ENCODE data around the gene TENT4B.
"Not testable (repeated sequence)": the region's sequence is repeated elsewhere in the genome, so short reads cannot be mapped to it uniquely, and the experiment has no call there.

Gene TENT4B

DNA sequence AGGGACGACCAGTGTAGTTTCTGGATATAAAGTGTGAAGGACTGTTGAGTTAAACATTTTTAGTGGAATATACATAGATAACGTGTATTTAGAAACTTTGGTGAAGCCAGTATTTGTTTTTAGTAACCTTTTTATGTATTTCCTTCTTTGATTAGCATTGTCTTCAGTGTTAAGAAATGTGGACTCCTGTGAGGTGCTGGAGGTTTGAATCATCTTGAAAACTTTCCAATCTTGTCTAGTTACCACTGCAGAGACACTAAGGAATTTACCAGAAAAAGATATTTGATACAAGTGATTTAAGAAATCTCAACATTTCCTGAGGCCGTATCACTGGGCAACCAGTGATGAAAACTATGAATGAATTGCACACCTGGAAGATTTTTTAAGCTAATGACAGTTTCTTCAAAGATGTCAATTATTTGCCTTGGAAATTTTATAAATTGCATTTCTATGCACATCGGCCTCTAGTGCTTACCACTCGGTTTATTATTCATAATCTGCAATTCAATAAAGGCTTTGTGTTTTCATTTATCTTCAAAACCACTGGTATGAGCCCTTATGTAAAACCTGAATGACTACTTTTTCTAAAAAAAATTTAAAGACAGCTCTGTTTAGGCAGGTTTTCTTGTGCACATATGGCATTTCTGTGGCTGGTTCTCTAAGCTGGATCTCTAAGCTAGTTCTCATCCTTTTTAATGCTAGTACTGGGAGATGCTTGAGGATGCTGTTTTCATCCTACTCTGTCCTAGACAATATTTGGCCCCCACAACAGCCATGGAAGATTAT, 81.9 kb downstream of the TENT4B start:
- no peak for DNase-seq (ENCODE audit: low read depth in 3 of 3)

DNA sequence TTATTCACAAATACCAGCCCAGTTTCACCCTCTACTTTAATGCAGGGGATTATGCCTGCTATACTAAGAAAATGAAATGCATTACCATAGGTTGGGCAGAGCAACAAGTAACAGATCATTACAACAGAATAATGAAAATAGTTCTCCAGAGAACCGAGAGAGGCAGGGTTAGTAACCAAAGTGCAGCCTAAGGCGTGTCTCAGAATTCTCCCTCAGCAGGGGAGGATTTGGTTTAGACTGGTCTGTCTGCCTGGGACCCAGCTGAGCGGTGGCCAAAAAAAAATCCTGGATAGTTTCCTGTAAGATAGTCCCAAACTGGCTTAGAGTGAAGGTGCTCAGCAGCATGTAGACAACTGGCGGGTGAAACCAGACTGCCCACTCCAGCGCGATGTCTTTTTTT, 82.5 kb downstream of the TENT4B start:
- DNase-seq (ENCODE audit: low read depth in 3 of 3): no peak

DNA sequence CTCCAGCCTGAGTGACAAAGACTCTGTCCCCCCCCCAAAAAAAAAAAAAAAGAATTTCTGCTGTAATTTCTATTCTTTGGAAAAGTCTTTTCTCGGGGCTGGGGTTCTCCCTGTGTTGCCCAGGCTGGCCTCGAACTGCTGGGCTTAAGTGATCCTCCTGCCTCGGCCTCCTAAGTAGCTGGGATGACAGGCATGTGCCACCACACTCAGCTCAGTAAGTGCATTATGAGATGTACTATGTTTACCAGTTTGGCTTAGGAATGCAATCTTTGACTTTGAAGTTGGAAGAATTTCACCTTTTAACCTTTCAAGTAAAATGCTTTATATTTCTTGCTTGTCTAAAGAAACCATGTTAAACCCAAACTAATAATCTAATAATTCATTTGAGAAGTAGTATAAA, 85.2 kb downstream of the TENT4B start:
- DNase-seq (ENCODE audit: low read depth in 3 of 3): no peak

DNA sequence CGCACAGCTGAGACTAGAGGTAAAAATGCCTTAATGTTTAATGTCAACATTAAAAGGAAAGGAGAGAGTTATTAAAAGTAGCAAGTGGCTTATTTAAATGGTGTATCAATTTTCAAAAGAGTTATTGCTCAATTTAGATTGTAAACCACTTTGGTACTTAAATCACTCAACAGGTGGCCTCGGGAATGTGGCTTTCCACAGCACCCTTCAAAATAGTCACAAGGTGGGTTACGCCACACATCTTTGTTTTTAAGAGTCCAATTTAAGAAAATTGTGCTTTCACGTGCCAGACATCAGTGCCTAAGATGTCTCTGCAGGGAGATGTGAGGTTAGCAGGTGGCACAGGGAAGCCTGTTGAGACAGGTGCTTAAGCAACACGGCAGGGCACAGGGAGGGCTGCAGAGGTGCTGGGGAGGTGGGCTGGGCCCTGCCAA, 85.8 kb downstream of the TENT4B start:
- DNase-seq (ENCODE audit: low read depth in 3 of 3): no peak

DNA sequence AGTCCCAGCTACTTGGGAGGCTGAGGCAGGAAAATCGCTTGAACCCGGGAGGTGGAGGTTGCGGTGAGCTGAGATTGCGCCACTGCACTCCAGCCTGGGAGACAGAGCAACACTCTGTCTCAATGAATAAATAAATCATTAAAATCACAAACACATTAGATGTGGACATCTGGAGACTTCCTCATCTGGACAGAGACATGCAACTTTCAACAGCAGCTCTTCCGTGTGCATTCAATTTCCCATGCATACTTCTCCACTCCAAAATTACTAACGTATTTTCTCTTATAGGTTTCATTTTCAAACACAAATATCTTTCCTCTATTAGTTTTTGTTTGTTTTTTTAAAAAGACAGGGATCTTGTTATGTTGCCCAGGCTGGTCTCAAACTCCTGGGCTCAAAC, 89.9 kb downstream of the TENT4B start:
- DNase-seq (ENCODE audit: low read depth in 3 of 3): not testable (repeated sequence)

DNA sequence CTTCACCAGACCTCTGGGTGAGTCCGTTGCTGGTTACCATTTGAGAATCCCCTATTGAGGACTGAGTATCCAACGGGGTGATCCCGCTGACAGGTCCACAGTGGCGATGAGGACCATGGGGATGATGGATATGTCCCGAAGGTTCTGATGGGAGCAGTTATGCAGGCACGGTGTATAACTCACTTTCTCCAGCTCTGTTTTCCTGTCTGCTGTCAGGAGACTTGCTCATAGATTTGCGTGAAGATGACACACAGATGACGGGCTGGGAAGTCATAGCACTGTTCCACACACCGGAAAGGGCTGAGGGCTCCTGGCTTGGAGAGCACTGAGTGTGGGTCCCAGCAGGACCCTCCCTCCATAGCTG, 91.0 kb downstream of the TENT4B start:
- no peak for DNase-seq (ENCODE audit: low read depth in 3 of 3)

DNA sequence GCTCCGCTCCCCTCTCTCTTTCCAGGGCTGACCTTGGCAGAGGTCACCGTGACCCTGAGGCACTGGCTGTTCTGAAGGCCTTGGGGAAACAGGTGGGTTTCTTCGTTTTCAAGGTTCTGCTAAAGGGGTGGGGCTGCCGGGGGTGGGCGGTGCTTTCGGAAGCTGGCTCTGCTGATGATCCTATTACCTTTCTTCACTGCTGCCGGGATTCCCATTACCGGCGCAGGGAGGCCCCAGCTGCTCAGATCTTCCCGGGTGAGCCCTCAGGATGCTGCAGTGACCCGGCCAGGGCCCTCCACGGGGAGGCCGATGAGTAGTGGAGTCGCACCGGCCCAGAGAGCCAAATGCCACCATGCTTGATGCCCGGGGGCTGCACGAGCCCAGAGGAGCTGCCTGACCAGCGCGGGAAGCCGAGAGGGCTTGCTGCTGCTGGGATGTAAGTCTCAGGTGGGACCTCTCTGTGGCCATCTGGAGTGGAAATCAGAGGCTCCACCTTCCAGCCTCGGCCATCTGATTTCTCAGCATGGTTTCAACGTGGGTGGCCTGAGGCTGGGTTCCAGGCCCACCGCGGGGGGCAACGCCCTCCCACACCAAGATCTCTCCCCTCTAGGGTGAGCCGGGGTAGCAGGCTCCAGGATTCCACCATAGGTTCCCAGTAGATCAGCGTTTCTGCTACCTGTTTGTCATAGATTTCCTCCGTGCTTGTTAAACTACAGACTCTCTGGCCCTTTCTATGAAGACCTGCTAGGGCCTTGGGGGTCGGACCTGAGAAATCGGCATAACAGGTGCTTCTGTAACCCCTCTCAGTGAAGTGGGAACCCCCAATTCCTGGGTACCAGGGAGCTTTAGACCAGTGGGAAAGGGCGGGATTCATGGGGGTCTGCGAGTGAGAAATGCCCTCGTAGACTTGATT, 91.7 kb downstream of the TENT4B start:
- no peak for DNase-seq (ENCODE audit: low read depth in 3 of 3)

DNA sequence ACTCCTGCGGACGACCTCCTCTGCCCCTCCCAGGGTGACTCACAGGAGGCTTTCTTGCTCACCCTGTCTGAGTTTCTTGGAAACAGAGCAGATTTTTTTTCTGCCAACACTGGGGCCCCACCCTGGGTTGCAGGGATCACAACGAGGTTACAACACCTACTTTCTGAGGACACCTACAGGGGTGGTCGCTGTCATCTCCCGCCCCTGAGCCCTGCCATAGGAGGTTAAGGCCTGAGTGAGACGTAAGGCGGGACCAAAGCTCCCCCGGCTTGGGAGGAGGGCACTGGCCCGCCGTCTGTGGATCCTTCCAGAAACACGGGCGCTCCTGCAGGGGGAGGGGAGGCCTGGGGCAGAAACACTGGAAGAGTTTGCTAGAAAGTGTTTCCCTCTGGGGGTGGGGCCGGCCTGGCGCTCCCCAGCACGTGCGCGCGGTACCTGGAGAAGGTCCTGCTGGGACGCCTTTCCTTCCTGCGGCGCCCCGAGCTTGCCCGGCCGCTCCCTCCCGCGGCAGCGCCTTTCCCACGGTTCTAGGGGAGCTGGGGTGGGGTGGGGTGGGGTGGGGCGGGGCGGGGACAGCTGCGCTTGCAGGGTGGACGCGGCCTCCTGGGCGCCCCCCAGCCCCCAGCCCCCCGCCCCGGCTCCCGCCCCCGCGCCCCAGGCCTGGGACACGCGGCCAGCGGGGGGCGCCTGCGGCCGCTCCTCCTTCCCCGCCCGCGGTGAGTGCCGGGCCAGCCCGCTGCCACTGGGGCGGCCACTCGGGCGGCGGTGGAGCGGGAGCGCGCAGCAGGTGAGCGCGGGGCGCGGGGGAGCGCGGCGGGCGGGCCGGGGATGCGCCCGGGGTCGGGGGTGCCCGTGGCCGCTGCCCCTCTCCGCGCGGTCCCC, 92.6 kb downstream of the TENT4B start:
- DNase-seq (ENCODE audit: low read depth in 3 of 3): peak in 2 of 3 experiments; percentile 43 to 62

DNA sequence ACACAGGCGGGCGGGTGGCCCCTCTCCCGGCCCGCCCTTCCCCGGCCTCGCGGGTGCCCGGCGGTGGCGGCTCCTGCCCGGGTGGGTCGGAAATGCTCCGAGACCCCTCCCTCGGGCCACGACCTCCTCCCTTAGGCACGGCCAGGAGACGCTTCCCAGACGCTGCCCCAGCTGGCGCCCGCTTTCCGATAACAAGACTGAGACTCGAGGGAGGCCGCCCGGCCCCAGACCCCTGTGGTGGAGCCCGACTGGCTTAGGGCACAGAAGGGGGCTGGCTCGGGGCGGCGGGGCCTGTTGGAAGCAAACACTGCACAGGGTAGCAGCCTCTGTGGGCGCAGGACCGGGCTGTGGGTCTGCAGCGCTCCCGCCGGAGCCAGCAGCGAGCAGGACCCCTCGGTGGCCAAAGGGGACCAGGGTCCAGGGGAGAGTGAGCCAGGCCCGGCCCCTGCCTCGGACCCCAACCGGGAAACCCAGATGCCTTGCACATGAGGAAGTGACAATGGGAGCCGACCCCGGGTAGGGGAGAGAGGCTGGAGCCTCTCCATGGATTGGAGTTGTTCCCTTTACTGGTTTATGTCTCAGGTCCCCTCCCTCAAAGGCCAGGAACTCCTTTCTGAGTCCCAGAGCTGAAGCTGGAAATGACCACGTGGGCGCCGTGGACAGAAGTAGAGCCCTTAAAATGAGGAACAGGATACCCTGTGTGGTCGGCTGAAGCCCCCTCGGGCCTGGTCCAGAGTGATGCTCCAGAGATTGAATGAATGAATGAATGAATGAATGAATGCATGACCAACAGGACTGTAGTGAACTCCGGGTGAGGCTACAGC, 93.4 kb downstream of the TENT4B start:
- DNase-seq (ENCODE audit: low read depth in 3 of 3): no peak

DNA sequence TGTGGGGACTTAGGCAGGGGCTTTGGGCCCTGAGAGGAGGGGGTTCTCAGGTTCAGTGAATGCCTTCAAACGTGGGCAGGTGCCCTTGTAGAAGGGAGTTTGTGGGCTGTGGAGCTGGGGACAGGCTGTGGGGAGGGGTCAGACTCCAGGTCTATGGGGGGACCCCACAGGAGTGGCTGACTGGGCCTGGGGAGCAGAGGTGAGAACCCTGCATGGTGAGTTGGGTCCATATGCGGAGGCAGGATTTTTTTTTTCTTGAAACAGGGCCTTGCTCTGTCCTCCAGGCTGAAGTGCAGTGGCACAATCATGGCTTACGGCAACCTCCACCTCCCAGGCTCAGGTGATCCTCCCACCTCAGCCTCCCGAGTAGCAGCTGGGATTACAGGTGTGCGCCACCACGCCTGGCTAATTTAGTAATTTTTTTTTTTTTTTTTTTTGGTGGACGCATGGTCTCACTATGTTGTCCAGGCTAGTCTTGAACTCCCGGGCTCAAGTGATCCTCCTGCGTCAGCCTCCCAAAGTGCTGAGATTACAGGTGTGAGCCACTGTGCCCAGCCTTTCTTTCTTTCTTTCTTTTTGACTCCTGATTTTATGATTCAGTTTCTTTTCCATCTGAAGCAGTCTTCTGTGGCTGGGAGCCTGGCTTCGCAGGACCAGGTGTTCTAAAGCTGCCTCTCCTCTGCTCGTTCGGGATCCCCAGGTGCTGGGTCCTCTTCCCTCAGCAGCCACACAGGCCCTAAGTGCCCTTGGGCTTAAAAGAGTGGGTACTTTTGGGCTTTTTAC, 94.2 kb downstream of the TENT4B start:
- DNase-seq (ENCODE audit: low read depth in 3 of 3): no peak

DNA sequence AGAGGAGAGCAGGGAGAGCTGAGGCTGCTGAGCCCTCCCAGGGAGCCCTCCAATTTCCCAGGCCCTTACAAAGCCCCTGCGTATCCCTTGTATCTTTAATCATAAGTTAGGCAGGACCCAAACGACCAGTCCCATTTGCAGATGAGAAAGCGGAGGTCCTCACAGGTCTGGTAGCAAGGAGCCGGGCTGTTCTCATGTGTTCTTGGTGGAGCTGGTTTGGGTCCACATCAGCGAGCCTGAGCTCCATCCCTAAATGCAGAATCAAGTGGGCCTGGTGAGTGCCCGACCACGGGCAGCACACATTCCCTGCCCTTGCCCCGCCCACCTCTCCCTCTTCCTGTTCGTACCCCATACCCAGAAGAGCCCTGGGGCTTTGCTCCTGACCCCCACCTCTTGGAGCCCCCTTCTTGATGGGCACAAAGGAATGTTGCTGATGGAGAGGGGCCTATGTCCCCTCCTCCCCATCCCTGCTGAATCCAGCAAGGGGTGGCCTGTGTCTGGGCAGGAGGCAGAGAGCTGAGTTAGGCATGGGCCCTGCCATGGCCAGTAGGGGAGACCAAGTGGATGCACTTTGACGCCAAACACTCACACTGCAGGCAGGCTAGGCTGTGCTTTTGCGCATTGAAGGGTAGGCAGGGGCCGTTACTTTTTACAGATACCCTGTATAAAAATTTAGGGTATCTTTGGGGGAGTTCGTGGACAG, 95.0 kb downstream of the TENT4B start:
- no peak for DNase-seq (ENCODE audit: low read depth in 3 of 3)

DNA sequence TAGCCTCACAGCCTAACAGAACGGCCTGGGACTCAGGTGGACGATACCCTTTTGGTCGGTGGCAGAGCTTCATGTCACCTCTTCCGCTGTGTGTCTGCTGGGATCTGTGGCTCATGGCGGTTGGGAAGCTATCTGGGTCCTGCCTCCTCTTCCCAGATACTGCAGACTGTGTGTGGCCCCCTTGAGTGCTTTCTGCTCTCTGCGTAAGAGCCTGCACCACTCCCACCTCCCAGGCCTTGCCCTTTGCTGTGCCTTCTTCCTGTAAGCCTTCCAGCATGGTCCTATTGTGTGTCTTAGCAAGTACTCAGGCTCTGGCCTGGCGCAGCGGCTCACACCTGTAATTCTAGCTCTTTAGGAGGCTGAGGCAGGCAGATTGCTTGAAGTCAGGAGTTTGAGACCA, 95.7 kb downstream of the TENT4B start:
- DNase-seq (ENCODE audit: low read depth in 3 of 3): no peak

DNA sequence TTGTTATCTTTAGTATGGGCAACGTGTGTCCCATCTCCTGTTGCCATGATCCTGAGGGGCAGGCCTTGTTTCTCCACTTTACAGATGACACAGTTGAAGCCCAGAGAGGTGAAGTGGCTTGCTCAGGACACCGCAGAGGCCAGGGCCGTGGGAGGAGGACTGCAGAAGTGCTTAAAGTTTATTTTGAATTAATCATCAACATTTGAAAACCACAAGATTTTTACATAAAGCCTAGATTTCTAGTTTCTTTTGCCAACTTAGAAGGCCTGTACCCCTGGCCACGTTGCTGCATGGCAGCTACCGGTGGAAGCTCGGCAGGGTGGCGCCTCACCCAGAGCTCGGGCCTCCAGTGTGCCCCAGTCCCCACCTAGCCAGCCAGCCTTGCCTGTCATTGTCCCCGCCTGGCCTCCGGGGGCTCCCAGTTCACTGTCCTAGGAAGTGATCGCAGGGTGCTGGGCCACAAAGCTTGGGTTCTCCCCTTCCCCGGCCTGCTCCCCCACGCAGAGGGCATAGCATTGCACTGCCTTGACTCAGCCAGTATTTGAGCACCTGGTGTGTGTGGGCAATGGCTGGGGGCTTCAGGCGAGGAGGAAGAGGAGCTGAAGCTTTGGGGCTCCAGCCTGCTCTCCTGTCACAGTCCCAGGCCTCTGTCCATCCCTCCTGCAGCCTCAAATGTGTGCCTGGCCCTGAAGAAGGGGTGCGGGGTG, 98.4 kb downstream of the TENT4B start:
- DNase-seq (ENCODE audit: low read depth in 3 of 3): no peak

DNA sequence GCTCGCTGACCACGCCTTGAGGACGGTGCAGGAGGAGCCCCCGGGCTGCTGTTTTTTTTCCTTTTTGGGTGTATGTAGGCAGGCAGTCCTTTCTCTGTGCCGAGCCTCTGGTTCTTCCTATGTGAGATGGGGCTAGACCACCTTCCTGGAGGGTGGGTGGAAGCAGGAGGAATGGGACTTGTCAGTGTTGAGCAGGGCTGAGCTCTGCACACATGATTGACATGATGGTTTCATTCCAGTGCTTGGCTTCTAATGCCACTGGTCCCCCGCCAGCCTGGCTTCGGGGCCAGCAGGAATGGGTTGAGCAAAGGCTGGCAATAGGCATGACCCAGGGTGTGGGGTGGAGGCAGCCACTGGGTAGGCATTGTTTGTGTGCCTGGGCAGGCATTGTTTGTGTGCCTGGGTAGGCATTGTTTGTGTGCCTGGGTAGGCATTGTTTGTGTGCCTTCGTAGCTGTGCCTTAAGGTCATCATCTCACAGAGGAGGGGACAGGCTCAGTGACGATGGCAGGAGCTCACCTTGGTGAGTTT, 99.0 kb downstream of the TENT4B start:
- DNase-seq (ENCODE audit: low read depth in 3 of 3): no peak

DNA sequence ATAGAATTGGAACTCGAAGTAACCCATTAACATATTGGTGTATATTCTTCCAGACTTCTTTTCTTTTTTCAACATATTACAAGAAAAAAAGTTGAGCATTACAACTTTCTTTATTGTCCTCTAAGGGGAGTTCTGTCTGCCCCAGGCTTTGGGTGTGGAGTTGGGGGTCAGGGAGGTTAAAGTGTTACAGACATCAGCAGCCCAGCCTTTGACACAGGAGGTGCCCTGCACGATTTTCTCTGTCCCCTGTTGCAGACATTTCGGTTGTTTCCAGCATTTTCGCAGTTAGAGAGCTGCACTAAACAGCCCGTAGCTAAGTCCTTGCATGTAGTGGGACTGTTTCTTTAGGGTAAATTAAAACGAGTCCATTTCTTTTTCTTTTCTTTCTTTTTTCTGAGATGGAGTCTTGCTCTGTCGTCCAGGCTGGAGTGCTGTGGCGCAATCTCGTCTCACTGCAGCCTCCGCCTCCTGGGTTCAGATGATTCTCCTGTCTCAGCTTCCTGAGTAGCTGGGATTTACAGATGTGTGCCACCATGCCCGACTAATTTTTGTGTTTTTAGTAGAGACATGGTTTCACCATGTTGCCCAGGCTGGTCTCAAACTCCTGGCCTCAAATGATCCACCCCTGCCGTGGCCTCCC, 99.9 kb downstream of the TENT4B start:
- DNase-seq (ENCODE audit: low read depth in 3 of 3): no peak

DNA sequence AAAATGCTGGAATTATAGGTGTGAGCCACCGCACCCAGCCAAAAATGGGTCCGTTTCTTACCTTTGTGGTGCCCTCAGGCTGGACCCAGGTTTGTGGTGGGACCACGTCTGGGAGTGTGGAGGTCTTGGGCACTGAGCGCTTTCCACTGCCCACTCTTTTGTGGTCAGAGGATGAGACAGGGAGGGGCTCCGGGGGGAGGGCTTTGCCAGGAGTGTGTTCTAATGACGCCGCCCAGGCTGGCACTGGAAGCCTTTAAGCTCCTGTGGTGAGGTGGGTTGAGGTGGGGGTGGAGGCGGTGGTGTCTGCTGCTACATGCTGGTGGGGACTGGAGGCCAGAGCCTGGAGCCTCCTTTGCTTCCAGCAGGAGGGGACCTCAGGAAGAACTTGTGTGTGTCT, 100.4 kb downstream of the TENT4B start:
- DNase-seq (ENCODE audit: low read depth in 3 of 3): no peak

DNA sequence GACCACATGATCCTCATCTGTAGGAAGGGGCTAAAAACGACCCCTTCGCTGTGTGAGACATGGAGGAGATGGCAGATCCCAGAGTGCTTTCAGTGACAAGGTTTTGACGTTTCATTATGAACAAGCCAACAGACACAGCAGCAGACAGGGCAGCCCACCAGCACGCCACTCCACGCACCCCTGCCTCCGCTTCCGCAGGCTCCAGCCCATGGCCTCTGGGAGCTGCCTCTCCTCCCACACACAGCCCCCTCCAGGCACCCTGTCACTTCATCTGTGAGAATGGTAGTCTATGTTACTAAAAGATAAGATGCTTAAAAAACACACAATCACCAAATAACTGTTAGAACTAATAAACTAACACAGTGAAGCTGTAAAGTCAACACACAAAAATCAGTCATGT, 101.0 kb downstream of the TENT4B start:
- no peak for DNase-seq (ENCODE audit: low read depth in 3 of 3)

DNA sequence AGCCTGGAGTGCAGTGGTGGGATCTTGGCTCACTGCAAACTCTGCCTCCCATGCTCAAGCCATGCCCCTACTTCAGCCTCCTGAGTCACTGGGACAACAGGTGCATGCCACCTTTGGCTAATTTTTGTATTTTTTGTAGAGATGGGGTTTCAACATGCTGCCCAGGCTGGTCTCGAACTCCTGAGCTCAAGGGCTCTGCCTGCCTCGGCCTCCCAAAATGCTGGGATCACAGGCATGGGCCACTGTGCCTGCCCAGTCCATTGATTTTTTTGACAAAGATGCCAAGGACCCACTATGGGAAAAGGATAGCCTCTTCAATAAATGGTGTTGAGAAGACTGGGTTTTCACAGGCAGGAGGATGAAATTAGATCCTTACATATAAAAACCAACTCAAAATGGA, 102.4 kb downstream of the TENT4B start:
- no peak for DNase-seq (ENCODE audit: low read depth in 3 of 3)

Data from stimulated activated CD4-positive, alpha-beta T cell treated with anti-CD3 and anti-CD28 coated beads, TNF-alpha, amount 100 ng/mL, for 24 hours (primary cell).